ENCODE results near the gene ADAM11.

GRCh38 chr17:44781551-44782325 is 22.9 kb downstream of the ADAM11 start:
- TF ChIP-seq, protein P1, sequence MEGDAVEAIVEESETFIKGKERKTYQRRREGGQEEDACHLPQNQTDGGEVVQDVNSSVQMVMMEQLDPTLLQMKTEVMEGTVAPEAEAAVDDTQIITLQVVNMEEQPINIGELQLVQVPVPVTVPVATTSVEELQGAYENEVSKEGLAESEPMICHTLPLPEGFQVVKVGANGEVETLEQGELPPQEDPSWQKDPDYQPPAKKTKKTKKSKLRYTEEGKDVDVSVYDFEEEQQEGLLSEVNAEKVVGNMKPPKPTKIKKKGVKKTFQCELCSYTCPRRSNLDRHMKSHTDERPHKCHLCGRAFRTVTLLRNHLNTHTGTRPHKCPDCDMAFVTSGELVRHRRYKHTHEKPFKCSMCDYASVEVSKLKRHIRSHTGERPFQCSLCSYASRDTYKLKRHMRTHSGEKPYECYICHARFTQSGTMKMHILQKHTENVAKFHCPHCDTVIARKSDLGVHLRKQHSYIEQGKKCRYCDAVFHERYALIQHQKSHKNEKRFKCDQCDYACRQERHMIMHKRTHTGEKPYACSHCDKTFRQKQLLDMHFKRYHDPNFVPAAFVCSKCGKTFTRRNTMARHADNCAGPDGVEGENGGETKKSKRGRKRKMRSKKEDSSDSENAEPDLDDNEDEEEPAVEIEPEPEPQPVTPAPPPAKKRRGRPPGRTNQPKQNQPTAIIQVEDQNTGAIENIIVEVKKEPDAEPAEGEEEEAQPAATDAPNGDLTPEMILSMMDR (IDR thresholded peaks at IDR 0.05): no peak
- TF ChIP-seq POLR2A (IDR thresholded peaks at IDR 0.05): no peak
